ENCODE results near the gene IZUMO4.

IZUMO4 gene

DNA sequence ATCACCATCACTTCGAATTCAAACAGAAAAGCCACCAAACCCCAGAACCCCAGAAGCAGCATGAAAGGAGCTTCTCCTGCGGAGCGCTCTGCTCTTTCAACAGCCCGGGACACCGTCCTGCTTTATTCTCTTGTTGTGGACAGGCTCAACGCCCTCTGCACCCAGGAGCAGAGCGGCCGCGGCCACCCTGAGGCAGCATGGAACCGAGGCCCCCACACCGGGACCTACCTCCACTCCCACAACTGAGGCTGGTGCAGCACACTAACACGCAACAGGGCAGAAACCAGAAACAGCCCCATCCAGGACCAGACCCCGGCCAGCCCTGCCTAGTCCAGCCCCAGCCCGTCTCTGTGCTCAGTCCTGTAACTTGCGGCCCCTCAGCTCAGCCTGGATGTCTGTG lies 47.5 kb downstream of the IZUMO4 start:
- peaks cover 0 to 48% (median 17%) of the 10 kb centered on the region in 4 donors for H3K4me1 ChIP-seq
- H3K27ac ChIP-seq, result no peak overlapping the region
- intact Hi-C loops (cut with DNase I; ENCODE audit: low total_unique reads), result no loop called here

DNA sequence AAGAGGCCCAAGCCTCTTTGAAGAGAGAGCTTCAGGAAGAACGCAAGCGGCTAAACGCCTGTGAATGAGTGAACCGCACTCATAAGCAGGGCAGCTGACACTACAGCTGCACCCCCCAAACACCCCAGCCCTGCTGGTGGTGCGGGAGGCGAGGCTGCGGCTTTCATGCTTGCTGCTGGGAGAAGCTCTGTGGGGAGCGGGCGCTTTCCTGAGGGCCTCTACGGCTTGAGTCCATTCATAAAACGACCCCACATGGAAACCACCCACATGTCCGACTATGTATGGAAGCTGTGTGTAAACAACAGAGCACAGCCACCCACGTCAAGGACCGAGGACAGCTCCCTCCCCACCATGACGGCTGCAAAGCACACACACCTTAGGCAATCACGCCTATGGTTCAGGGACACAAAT lies 49.1 kb downstream of the IZUMO4 start:
- Histone ChIP-seq H3K9me3 (no peaks in the 10 kb centered on the region), H3K27ac (no peak overlapping the region), H3K27me3 (no peaks in the 10 kb centered on the region), H3K4me3 (no peak overlapping the region), H3K36me3 (peaks cover 0 to 17% (median 5%) of the 10 kb centered on the region in 3 donors), H3K4me1 (peaks cover 0 to 56% (median 33%) of the 10 kb centered on the region in 4 donors)
- no peak for DNase-seq
- intact Hi-C loops (cut with DNase I; ENCODE audit: low total_unique reads), result loop anchor here (5.0 kb wide), 1 partner anchor 34 kb away; no protein-coding TSS in a partner anchor
- TF ChIP-seq, protein P1, sequence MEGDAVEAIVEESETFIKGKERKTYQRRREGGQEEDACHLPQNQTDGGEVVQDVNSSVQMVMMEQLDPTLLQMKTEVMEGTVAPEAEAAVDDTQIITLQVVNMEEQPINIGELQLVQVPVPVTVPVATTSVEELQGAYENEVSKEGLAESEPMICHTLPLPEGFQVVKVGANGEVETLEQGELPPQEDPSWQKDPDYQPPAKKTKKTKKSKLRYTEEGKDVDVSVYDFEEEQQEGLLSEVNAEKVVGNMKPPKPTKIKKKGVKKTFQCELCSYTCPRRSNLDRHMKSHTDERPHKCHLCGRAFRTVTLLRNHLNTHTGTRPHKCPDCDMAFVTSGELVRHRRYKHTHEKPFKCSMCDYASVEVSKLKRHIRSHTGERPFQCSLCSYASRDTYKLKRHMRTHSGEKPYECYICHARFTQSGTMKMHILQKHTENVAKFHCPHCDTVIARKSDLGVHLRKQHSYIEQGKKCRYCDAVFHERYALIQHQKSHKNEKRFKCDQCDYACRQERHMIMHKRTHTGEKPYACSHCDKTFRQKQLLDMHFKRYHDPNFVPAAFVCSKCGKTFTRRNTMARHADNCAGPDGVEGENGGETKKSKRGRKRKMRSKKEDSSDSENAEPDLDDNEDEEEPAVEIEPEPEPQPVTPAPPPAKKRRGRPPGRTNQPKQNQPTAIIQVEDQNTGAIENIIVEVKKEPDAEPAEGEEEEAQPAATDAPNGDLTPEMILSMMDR (IDR thresholded peaks at IDR 0.05), result no peak

More for the DNA sequence above, 47.5 kb downstream of the IZUMO4 start:
- no peak for DNase-seq
- TF ChIP-seq, protein P1 (IDR thresholded peaks at IDR 0.05), result no peak
- no peaks in the 10 kb centered on the region for H3K9me3 ChIP-seq
- H3K4me3 ChIP-seq, result no peak overlapping the region
- no peaks in the 10 kb centered on the region for H3K27me3 ChIP-seq
- peaks cover 11 to 32% (median 17%) of the 10 kb centered on the region in 3 donors for H3K36me3 ChIP-seq

DNA sequence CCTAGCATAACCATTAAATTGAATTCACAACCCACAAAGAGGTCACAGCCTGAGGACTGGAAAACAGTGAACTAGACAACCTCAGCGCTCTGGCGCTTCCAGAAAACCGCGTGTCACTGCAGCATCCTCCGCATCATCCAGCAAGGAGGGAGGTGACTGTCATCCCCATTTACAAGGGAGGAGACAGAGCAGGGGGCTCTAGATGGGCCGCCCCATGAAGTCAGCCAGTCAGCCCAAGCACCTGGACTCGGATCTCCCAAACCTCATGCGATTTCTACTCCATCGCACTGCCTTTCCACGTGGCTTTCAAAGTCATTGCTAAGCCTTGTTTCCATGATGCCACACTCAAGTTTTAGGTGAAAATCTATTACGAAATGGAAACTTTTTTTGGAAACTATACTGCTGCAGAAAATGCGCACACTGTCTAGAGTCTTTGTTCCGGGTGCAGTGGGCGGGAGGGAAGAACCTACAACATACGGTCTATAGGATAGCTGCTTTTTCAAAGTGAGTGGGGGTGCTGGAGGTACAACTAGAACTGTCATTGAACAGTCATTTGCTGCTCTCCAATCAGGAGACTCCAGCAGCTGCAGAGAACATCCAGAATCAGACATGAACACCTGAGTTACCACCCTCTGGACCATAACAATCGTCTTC lies 51.9 kb downstream of the IZUMO4 start:
- Histone ChIP-seq H3K4me3 (no peak overlapping the region), H3K27me3 (no peaks in the 10 kb centered on the region), H3K27ac (no peak overlapping the region), H3K4me1 (peaks cover 0 to 61% (median 36%) of the 10 kb centered on the region in 4 donors), H3K36me3 (peaks cover 0 to 17% (median 5%) of the 10 kb centered on the region in 3 donors), H3K9me3 (no peaks in the 10 kb centered on the region)
- intact Hi-C loops (cut with DNase I; ENCODE audit: low total_unique reads), result loop anchor here (5.0 kb wide), 1 partner anchor 36 kb away; no protein-coding TSS in a partner anchor
- TF ChIP-seq, protein P1 (IDR thresholded peaks at IDR 0.05), result no peak
- DNase-seq, result no peak
